ENCODE measurements around the gene MLXIP.
"Not testable (repeated sequence)": the region's sequence is repeated elsewhere in the genome, so short reads cannot be mapped to it uniquely, and the experiment has no call there.

MLXIP gene

GRCh38 chr12:122158700-122159285 lies 80.2 kb downstream of the MLXIP start:
- no peak for DNase-seq

GRCh38 chr12:122159882-122160281 lies 81.3 kb downstream of the MLXIP start:
- DNase-seq: no peak

- no peak for DNase-seq
Observed at GRCh38 chr12:122160761-122161160, 82.2 kb downstream of the MLXIP start.

DNA sequence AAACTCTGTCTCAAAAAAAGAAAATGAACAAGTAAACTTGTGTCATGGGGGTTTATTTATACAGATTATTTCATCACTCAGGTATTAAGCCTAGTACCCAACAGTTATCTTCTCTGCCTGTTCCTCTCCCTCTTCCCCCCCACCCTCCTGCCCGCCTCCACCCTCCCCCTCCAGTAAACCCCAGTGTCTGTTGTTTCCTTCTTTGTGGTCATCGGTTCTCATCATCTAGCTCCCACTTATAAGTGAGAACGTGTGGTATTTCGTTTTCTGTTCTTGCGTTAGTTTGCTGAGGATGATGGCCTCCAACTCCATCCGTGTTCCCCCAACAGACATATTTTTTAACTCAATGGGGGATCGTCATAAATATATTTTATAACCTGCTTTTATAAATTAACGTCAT lies 83.1 kb downstream of the MLXIP start:
- no peak for DNase-seq

- DNase-seq: no peak
Observed at GRCh38 chr12:122162976-122163375, 84.4 kb downstream of the MLXIP start.

DNA sequence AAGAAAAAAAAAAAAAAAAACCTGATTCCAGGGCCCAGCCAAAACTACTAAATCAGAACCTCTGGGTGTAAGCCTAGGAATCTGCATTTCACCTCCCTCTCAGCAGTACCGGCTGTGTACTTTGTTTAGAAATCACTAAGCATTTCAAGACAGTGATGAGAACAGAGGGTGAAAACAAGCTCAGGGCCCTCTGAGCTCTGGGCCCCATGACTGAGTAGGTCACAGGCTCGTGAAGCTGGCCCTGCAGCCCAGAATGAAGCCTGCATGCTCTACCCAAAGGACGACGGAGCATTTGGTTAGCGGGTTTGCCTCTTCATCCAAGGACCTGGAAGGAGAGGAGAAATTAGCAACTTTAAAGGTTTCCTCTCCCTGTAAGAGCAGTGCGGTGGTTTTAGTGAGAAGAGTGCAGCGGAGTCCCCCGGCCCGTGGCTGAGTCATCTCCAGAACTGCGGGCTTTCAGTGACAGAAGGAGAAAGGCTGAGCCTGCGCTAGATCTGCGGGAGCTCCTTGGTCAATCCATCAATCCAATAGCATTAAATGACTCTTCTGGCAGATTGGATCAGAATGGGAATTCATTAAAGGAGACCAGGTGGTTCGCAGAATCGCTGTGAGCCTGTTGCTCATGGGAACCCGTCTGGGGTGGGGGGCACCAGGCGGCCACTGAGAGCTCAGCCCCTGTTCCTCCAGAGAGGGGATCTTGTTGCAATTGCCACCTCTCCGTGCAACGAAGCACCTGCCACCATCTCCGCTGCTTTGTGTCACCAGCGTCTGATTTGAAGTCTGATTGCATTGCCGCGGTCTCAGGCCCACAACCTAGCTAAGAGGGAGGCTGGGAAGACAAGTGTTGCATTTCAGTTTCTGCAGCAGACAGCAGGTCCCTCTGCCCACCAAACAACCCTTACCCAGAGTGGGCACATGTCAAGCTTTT lies 88.1 kb downstream of the MLXIP start:
- no peak for DNase-seq

DNA sequence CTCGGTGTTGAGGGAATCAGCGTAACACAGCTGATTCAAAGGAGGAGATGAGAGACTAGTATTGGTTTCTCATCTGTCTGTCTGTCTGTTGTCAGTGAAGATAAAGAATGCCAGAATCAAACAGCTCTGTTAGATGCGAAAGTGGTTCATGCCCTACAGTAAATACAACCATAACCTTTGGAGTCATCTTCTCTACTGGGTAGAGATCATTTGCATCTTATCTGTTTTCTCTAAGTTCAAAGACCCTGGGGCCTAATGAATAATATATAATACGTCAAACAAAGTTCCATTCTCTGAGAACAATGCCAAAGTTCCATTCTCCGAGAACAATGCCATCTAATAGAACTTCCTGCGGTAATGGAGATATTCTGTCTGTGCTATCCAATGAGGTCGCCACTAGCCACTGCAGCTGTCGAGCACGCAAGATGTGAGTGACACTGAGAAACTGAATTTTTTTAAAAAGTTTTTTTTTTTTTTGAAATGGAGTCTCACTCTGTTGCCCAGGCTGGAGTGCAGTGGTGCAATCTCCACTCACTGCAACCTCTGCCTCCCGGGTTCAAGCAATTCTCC lies 88.9 kb downstream of the MLXIP start:
- DNase-seq: no peak

GRCh38 chr12:122168492-122168891 lies 89.9 kb downstream of the MLXIP start:
- DNase-seq: no peak

DNA sequence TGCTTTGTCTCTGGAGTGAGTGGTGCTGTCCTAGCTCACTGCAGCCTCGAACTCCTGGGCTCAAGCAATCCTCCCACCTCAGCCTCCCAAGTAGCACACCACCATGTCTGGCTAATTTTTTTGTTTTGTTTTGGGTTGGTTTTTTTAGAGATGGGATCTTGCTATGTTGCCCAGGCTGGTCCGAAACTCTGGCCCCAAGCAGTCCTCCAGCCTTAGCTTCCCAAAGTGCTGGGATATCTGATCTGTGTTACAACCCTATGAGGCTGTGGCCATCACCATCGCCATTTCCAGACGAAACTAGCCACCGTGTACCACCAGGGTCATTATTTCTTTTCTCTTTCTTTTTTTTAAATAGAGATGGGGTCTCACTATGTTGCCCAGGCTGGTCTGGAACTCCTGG lies 92.8 kb downstream of the MLXIP start:
- DNase-seq: no peak

- no peak for DNase-seq
Observed at GRCh38 chr12:122172262-122172939, 93.8 kb downstream of the MLXIP start.

DNA sequence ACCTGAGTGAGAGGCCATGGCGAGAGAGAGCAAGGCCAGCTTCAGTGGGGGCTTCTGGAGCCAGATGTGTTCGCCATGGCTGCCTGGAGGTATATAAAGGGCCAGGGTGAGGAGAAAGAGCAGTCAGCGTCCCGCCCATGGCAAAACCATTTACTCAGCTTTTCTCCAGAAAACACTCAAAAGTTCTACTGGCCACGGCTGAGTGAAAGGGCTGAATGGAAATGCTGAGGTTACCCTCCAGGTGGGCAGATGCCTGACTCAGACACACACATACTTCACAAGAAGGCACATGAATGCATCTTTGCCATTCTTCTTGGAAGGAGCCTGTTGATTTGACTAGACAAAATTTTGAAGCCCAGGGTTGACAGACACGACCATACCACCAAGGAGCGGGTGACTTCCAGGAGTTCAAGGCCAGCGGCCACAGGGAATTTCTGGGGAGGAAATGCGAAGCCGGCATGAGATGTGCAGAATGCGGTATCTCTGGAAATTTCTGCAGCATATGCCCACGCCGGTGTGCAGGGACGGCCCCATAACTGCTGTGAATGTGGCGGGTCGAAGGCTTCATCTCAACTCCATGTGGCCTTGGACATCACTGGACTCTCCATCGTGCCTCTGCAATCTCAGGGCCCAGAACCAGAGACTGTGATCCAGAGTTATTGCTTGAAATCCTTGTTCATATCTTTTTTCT lies 95.7 kb downstream of the MLXIP start, which contains the start of gene IL31:
Gene IL31, minus strand, starts transcription at position 67 of the 691 bp plus-strand sequence. Its CDS starts 49 bp downstream, at position 18.
- no peak for DNase-seq

- not testable (repeated sequence) for DNase-seq
Observed at GRCh38 chr12:122176473-122176872, 97.9 kb downstream of the MLXIP start.

DNA sequence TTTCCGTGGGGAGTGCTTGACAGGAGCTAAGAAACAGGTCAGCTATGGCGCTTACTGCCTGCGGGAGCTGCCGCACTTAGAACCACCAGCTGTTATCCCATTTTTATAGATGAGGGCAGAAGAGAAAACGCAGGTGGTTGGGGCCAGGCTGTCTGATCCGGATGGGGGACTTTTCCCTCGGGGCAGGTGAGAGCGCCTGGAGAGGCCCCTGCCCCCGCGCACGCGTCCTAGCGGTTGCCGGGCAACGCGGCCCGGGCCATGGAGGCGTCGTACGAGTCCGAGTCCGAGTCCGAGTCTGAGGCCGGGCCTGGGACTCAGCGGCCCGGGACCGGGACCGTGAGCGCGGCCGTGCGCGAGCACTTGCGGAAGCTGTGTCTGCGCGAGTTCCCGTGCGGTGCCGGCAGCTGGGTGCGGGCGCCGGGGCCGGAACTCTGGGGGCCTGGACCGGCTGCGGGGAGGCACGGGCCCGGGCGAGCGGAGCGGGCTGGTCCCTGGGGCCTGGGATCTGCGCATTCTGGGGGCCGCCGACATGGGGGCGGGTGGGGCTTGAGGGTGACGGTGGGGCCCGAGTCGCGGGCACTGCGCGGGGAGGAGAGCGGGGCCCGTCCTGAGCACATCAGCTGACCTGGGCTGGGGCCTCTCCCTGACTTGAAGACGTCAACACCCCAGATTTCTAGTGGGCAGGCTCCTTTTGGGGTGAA lies 104.5 kb downstream of the MLXIP start, which contains the start of gene LRRC43:
Gene LRRC43, plus strand, starts transcription at position 237 of the 701 bp plus-strand sequence. Its CDS starts 22 bp downstream, at position 259.
- no peak for DNase-seq

DNA sequence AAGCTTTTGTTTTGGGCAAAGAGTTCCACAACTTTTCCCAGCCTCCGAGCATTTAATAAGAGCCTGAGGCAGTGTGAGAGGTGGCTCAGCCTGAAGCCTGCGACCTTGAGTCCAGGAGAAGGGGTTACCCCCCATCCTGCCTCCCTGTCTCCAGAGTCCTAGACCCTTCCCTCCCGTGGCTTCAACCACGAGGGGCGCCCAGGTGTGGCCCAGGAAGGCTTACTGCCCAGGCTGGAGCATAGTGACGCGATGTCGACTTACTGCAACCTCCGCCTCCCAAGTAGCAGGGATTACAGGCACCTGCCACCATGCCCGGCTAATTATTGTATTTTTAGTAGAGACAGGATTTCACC lies 105.0 kb downstream of the MLXIP start:
- DNase-seq: no peak

- no peak for DNase-seq
Observed at GRCh38 chr12:122184517-122184916, 106.0 kb downstream of the MLXIP start.

DNA sequence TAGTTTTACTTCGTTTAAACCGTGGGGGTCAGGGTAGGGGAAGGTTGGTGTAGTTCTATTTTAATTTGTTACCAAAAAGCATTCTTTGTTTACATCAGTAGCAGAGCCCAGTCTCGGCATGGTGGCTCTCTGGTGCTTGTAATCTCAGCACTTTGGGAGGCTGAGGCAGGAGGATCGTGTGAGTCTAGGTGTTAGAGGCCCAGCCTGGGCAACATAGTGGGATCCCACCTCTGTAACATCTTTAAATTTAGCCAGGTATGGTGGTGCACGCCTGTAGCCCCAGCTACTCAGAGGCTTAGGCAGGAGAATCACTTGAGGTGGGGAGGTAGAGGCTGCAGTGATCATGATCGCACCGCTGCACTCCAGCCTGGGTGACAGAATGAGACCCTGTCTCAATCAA lies 106.5 kb downstream of the MLXIP start:
- no peak for DNase-seq

DNA sequence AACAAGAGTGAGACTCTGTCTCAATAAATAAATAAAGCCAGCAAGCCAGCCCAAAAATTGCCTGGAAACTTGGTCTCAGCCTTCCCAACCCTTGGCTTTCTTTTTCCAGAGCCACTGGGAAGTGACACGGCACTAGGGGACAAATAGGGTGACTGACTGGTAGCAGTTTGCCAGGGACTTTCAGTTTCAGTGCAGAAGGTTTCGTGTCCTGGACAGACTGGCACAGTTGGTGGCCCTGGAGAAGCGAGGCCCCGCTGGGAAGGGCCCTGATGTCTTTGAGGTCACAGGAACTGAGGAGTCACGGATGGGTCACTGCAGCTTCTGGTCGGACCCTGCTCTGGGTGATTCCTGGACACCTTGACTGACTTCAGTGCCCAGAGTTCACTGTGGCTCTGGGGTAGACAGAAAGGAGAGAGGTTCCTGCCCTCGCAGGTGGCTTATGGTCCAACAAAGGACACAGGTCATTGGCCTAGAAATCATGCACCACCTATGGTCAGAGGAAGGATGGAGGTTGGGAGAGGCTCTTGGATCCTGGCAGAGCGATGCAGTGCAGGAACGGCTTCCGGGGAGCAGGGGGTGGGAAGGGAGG lies 107.0 kb downstream of the MLXIP start:
- no peak for DNase-seq

DNA sequence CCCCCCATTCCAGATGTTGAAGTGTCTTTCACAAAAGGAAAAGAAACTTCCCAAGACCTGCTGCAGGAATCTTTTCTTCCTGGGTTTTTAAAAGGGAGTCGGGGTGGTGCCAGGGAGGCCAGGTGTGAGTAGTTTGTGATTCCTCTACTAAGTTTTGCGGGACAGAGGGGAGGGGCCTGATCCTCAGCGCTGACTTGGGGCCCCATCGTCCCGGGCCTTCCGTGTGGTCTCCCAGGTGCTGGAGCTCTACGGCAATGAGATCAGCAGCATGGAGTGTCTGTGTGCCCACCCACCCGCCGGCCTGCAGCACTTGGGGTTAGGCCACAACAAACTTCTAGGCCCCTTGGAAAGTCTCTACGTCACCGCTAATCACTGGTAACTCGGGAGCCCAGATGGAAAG lies 108.9 kb downstream of the MLXIP start:
- DNase-seq: no peak

GRCh38 chr12:122189626-122190475 lies 111.3 kb downstream of the MLXIP start:
- DNase-seq: no peak

DNA sequence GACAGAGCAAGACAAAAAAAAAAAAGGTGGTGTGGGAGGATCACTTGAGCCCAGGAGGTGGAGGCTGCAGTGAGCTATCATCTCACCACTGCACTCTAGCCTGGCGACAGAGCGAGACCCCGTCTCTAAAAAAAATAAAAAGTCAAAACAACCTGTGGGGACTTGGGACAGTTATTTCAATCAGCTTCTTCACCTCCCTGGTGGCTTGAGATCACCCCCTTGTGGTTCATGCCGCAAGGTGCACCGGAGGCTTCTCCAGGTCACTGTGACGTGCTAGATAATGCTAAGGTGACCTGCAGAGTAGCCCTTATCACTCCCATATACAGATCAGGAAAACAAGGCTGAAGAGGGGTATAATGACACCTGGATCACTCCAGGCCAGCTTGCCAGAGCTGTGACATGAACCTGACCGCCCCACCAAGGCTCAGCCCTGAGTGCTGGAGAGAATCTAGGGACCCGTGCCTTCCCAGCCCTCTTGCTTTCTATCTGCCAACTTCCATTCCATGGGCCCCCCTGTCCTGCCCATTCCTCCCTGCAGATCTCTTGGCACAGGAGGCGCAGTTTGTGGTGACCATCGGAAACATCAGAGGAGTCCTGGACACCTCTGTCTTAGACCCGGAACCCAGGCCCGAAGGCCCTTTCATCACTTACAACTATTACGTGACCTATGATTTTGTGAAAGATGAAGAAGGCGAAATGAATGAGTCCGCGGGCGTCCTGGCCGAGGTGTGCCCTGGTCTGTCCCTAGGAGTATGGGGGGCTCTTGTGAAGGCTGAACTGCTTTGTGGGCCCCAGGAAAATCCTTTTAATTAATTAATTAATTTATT lies 112.5 kb downstream of the MLXIP start:
- peak; percentile 36 for DNase-seq
